SH-SY5Y (cell line): ENCODE measurements around the gene TANGO2.

Experiments used
- GATA2 ChIP-seq: IDR thresholded peaks from 2 replicates; pipeline ENCODE4 v1.6.1; 2011; ENCODE audit warnings: mild to moderate bottlenecking, low read depth, low read length
- GATA3 ChIP-seq: IDR thresholded peaks from 2 replicates; pipeline ENCODE4 v1.6.1; 2011; ENCODE audit warnings: low read depth, mild to moderate bottlenecking, low read length, moderate library complexity

DNA sequence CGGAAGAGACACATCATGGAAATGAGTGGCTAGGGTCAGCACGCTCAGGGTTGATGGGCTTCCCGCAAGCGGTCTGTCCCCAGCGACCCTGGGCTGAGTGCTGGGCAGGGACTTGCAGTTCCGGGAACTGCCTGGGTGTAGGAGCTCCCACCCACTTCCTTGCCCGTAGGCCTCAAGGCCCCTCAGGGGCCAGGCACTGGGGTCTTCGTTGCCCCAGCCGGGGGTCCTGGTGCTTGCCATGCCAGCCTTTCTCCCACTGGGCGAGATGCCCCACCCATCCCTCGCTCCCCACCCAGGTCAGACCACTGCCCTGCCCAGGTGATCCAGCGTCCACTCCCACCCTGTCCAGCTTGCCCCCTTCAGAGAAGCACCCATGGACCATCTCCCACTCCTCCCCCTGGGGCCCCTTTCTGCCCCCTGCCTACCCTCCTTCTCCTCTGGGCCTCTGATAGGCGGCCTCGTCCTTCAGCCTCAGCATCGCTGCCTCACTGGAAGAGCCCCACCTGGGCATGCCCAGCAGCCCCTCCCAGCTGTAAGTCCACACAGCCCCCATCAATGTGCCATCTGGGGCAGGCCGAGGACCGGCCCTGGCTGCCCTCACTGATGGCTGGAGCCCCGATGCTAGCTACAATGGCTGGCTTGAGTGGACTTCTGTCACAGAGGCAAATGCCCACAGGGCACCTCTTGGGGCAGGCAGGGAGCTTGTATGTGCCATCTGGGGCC, 41.3 kb downstream of the TANGO2 start:
- no peak for TF ChIP-seq GATA2
- no peak for TF ChIP-seq GATA3
